Natural killer cell treated with Interleukin-12 subunit alpha and Interleukin-12 subunit beta and Interleukin-15 and Interleukin-18, amount 100 ng/mL, for 72 hours (primary cell): ENCODE results near the gene ECHDC1. TPM values are rescaled to one million over a fixed set of nuclear protein-coding genes. Genes with fewer than 3 reads are reported as not detected.
"Not testable (repeated sequence)": the region's sequence is repeated elsewhere in the genome, so short reads cannot be mapped to it uniquely, and the experiment has no call there.

Experiments used
- ATAC-seq, 2 donors: fragments of 150-1000 bp; cut with Tn5 transposase in 1 of 2; sonication (Bioruptor Pico), chemical (Tn5 transposase) in 1 of 2; 2 replicates each; pipeline ENCODE4 v1.10.0; 2021
- DNase-seq: peaks from one replicate; pipeline ENCODE4 v3.0.0; 2022; ENCODE audit warnings: low spot score
- H3K27ac Mint-ChIP-seq, 2 donors: 1 replicate in 1 of 2; 2 replicates in 1 of 2; pipeline ENCODE4 v1.8.0; 2022; ENCODE audit warnings: mixed read lengths in 2 of 2, mild to moderate bottlenecking in 1 of 2, moderate library complexity in 1 of 2
- H3K27me3 Mint-ChIP-seq, 2 donors: 1 replicate in 1 of 2; 2 replicates in 1 of 2; pipeline ENCODE4 v1.8.0; 2022; ENCODE audit warnings: mixed read lengths in 2 of 2
- H3K36me3 Mint-ChIP-seq: one replicate; pipeline ENCODE4 v1.8.0; 2022; ENCODE audit warnings: mixed read lengths
- H3K4me1 Mint-ChIP-seq, 2 donors: 1 replicate in 1 of 2; 2 replicates in 1 of 2; pipeline ENCODE4 v1.8.0; 2022; ENCODE audit warnings: low read depth in 2 of 2, mixed read lengths in 2 of 2, mild to moderate bottlenecking in 1 of 2
- H3K4me3 Mint-ChIP-seq: one replicate; pipeline ENCODE4 v1.8.0; 2022; ENCODE audit warnings: mixed read lengths
- H3K9me3 Mint-ChIP-seq: 2 replicates; pipeline ENCODE4 v1.8.0; 2022; ENCODE audit warnings: mixed read lengths
- total RNA-seq, 2 donors: library from RNA; stranded (reverse); gene quantifications; one replicate each; pipeline ENCODE4 v1.2.3, GENCODE V29; 2022

Gene ECHDC1
- total RNA-seq, 2 donors from 2014 or later, result 52.2 to 60.6 TPM

GRCh38 chr6:127352524-127352923 lies 9.1 kb upstream of the ECHDC1 start:
- no peaks in the 10 kb centered on the region for H3K4me1 Mint-ChIP-seq
- peaks cover 9% of the 10 kb centered on the region for H3K36me3 Mint-ChIP-seq
- H3K27ac Mint-ChIP-seq, result no peak overlapping the region
- H3K27me3 Mint-ChIP-seq, result peaks cover 0 to 3% of the 10 kb centered on the region in 2 donors
- H3K9me3 Mint-ChIP-seq, result peaks cover 4% of the 10 kb centered on the region
- DNase-seq (no peak), ATAC-seq (no peak)
- no peak overlapping the region for H3K4me3 Mint-ChIP-seq

GRCh38 chr6:127349980-127350379 lies 6.6 kb upstream of the ECHDC1 start:
- ATAC-seq, result no peak
- no peak for DNase-seq
- H3K27me3 Mint-ChIP-seq, result no peaks in the 10 kb centered on the region
- H3K4me3 Mint-ChIP-seq, result no peak overlapping the region
- H3K27ac Mint-ChIP-seq, result no peak overlapping the region
- peaks cover 7% of the 10 kb centered on the region in 2 donors for H3K4me1 Mint-ChIP-seq
- H3K36me3 Mint-ChIP-seq, result peaks cover 4% of the 10 kb centered on the region
- peaks cover 4% of the 10 kb centered on the region for H3K9me3 Mint-ChIP-seq

DNA sequence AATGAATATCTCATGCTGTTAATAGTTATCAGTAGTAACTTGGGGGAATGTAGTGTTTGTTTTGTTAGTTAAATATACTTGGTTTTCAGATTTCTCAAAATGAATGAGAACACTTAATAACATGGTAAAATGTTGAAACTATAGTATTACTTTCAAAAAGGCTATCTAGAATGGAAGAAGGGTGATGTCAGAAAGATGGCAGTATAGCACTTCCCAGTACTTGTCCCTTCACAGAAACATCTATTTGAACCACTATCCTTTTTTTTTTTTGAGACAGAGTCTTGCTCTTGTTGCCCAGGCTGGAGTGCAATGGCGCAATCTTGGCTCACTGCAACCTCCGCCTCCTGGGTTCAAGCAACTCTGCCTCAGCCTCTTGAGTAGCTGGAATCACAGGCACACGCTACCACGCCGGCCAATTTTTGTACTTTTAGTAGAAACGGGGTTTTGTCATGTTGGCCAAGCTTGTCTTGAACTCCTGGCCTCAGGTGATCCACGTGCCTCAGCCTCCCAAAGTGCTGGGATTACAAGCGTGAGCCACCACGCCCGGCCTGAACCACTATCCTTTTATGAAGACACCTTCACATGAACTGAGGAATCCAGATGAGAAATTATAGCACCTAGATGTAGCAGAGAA lies 4.7 kb upstream of the ECHDC1 start:
- H3K36me3 Mint-ChIP-seq, result peaks cover 4% of the 10 kb centered on the region
- H3K27ac Mint-ChIP-seq, result peak overlapping the region in 1 of 2 donors; percentile 83
- H3K4me1 Mint-ChIP-seq, result peaks cover 7% of the 10 kb centered on the region in 2 donors
- no peak for ATAC-seq
- DNase-seq, result no peak
- H3K9me3 Mint-ChIP-seq, result peaks cover 4% of the 10 kb centered on the region
- H3K4me3 Mint-ChIP-seq, result no peak overlapping the region
- H3K27me3 Mint-ChIP-seq, result no peaks in the 10 kb centered on the region

DNA sequence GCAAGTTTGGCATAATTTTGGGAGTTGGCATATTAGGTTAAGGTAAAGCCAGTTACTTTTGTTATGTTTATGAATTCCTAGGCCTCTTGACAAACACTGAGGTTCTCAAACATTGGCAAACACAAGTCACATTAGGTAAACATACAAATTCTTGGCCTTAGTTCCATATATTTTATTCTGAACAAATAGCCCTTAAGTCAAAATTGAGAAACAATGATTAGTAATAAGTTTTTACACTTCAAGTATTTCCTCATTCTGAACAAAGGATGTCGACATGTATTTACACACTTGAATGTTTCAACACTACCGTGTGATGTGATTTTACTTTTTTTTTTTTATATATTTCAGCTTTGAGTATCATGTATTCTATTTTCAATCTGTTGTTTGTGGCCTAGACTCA lies 3.8 kb upstream of the ECHDC1 start:
- Mint-ChIP-seq H3K9me3 (peaks cover 4% of the 10 kb centered on the region), H3K4me3 (peak overlapping the region; percentile 22)

GRCh38 chr6:127345521-127345920 lies 2.1 kb upstream of the ECHDC1 start:
- peak overlapping the region in 1 of 2 donors; percentile 23 for H3K27ac Mint-ChIP-seq
- no peaks in the 10 kb centered on the region for H3K27me3 Mint-ChIP-seq
- H3K36me3 Mint-ChIP-seq, result peaks cover 9% of the 10 kb centered on the region
- ATAC-seq, result no peak
- H3K9me3 Mint-ChIP-seq, result peaks cover 4% of the 10 kb centered on the region
- peaks cover 7 to 13% of the 10 kb centered on the region in 2 donors for H3K4me1 Mint-ChIP-seq
- H3K4me3 Mint-ChIP-seq, result no peak overlapping the region
- no peak for DNase-seq

More for the DNA sequence above, 3.8 kb upstream of the ECHDC1 start:
- peak in 1 of 2 donors; percentile 16 for ATAC-seq
- Mint-ChIP-seq H3K36me3 (peaks cover 4% of the 10 kb centered on the region), H3K4me1 (peaks cover 7% of the 10 kb centered on the region in 2 donors), H3K27ac (peak overlapping the region; percentile 46 to 83), H3K27me3 (no peaks in the 10 kb centered on the region)
- no peak for DNase-seq

DNA sequence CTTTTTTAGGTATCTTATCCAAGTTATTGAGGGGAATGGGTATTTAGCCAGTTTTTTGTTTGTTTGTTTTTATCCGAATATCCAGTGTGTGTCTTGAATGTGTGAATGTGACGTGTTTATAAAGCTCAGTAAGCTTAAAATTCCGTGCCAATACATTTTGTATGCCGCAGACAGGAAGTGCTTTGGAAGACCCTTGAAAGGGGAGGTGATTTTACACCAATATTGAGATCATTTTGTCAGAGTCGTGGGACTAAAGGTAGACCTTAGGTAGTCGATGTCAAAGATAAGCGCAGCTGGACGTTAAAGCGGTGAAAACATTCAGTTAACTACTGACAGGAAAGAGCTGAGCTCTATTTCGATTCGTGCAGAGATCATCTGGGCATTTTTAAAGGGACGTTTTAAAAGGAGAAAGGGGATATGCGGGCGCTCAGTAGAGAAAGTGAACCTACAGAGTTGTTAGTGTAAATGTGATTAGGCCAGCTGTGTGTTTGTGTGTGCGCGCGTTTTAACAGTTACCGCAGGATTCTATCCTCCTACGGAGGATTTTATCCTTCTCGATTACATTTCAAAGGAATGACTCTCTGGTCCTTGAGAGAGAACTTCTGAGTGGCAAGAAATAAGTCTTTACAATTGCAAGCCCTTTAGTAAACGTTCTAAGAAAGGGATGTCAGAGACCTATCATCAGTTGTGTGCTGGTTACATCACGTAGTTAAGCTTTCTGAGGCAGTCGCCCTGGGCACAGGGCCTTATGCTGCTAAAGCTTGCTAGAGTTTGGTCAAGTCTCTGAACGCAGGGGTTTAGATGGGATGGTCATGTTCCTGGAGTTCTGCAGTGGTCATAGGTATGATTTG lies 625 bp upstream of the ECHDC1 start:
- no peak for ATAC-seq
- Mint-ChIP-seq H3K36me3 (peaks cover 5% of the 10 kb centered on the region), H3K4me3 (no peak overlapping the region), H3K27me3 (no peaks in the 10 kb centered on the region), H3K27ac (no peak overlapping the region), H3K9me3 (peaks cover 4% of the 10 kb centered on the region), H3K4me1 (peaks cover 7 to 17% of the 10 kb centered on the region in 2 donors)
- DNase-seq, result no peak

GRCh38 chr6:127342296-127342945 lies 988 bp downstream of the ECHDC1 start:
- no peak overlapping the region for H3K27ac Mint-ChIP-seq
- H3K36me3 Mint-ChIP-seq, result peaks cover 5% of the 10 kb centered on the region

GRCh38 chr6:127341471-127342202 lies 1.8 kb downstream of the ECHDC1 start:
- DNase-seq (no peak), ATAC-seq (no peak)
- H3K4me3 Mint-ChIP-seq, result no peak overlapping the region
- H3K27ac Mint-ChIP-seq, result peak overlapping the region in 1 of 2 donors; percentile 49
- peaks cover 3% of the 10 kb centered on the region for H3K9me3 Mint-ChIP-seq
- peaks cover 5% of the 10 kb centered on the region for H3K36me3 Mint-ChIP-seq
- no peaks in the 10 kb centered on the region for H3K27me3 Mint-ChIP-seq
- H3K4me1 Mint-ChIP-seq, result peaks cover 17 to 19% of the 10 kb centered on the region in 2 donors

More at GRCh38 chr6:127342296-127342945, 988 bp downstream of the ECHDC1 start:
- Mint-ChIP-seq H3K4me1 (peaks cover 15 to 19% of the 10 kb centered on the region in 2 donors), H3K9me3 (peaks cover 4% of the 10 kb centered on the region), H3K4me3 (no peak overlapping the region), H3K27me3 (no peaks in the 10 kb centered on the region)
- DNase-seq (no peak), ATAC-seq (no peak)

- H3K4me3 Mint-ChIP-seq, result peak overlapping the region; percentile 10
- H3K27me3 Mint-ChIP-seq, result no peaks in the 10 kb centered on the region
- peaks cover 5% of the 10 kb centered on the region for H3K36me3 Mint-ChIP-seq
- no peaks in the 10 kb centered on the region for H3K9me3 Mint-ChIP-seq
- DNase-seq (no peak), ATAC-seq (no peak)
- H3K27ac Mint-ChIP-seq, result no peak overlapping the region
- H3K4me1 Mint-ChIP-seq, result peaks cover 15 to 17% of the 10 kb centered on the region in 2 donors
These were observed 3.2 kb downstream of the ECHDC1 start for GRCh38 chr6:127340171-127340570.

DNA sequence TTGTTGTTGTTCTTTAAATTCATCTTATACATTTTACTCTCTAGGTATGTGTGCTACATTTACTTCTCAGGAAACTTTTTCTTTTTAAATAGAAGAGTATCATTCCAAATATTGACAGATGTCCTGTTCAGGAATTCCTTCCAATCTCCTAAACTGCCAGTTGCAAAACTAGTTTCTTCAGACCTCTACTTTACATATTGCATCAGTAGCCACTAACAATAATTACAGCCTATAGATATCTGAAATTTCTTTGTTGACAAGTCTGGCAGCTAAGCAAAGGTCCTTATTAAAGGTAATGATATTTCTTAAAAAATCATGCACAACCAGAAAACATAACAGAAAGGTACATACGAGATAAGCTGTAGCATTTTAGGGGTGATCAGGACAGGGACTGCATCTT lies 4.5 kb downstream of the ECHDC1 start:
- Mint-ChIP-seq H3K4me3 (no peak overlapping the region), H3K27me3 (no peaks in the 10 kb centered on the region), H3K27ac (no peak overlapping the region), H3K9me3 (no peaks in the 10 kb centered on the region), H3K4me1 (peaks cover 24 to 26% of the 10 kb centered on the region in 2 donors), H3K36me3 (peaks cover 5% of the 10 kb centered on the region)
- DNase-seq (no peak), ATAC-seq (no peak)

- DNase-seq, result no peak
- Mint-ChIP-seq H3K36me3 (no peaks in the 10 kb centered on the region), H3K27ac (no peak overlapping the region), H3K9me3 (no peaks in the 10 kb centered on the region), H3K4me3 (no peak overlapping the region), H3K27me3 (no peaks in the 10 kb centered on the region), H3K4me1 (peaks cover 18 to 22% of the 10 kb centered on the region in 2 donors)
- peak in 1 of 2 donors; percentile 36 for ATAC-seq
These were observed 10.9 kb downstream of the ECHDC1 start for GRCh38 chr6:127332383-127332961.

GRCh38 chr6:127331256-127331655 lies 12.2 kb downstream of the ECHDC1 start:
- H3K36me3 Mint-ChIP-seq, H3K9me3 Mint-ChIP-seq, DNase-seq, H3K27me3 Mint-ChIP-seq, H3K27ac Mint-ChIP-seq, H3K4me3 Mint-ChIP-seq, ATAC-seq: not testable (repeated sequence)
- peaks cover 12 to 15% of the 10 kb centered on the region in 2 donors for H3K4me1 Mint-ChIP-seq

- H3K27me3 Mint-ChIP-seq, result no peaks in the 10 kb centered on the region
- ATAC-seq, result no peak
- H3K9me3 Mint-ChIP-seq, result no peaks in the 10 kb centered on the region
- DNase-seq, result no peak
- H3K4me1 Mint-ChIP-seq, result peaks cover 0 to 8% of the 10 kb centered on the region in 2 donors
- peaks cover 17% of the 10 kb centered on the region for H3K36me3 Mint-ChIP-seq
- H3K4me3 Mint-ChIP-seq, result no peak overlapping the region
- no peak overlapping the region for H3K27ac Mint-ChIP-seq
These were observed 15.3 kb downstream of the ECHDC1 start for GRCh38 chr6:127328043-127328609.
